Measurements from ENCODE around the gene SEPTIN8.

Gene SEPTIN8

GRCh38 chr5:132826424-132827082 is 49.5 kb upstream of the SEPTIN8 start:
- peaks cover 0 to 38% of the 10 kb centered on the region in 2 experiments; a peak in 1 of 3 replicates for H3K36me3 ChIP-seq (ENCODE audit: control insufficient read depth in 2 of 2, insufficient read depth in 1 of 2, low read length in 2 of 2)
- CTCF ChIA-PET: interaction anchor here (0.6 to 4.8 kb wide), 2 partner anchors 34 to 56 kb away, joined by 3 to 20 read pairs; no protein-coding TSS in a partner anchor

GRCh38 chr5:132825834-132826391 is 48.9 kb upstream of the SEPTIN8 start:
- ChIA-PET CTCF (interaction anchor here (0.6 kb wide), 1 partner anchor 33 kb away, joined by 3 read pairs; no protein-coding TSS in a partner anchor), POLR2A (no interaction called here)
- H3K36me3 ChIP-seq (ENCODE audit: control insufficient read depth in 2 of 2, insufficient read depth in 1 of 2, low read length in 2 of 2): peaks cover 0 to 38% of the 10 kb centered on the region in 2 experiments; a peak in 1 of 3 replicates
- H3K4me1 ChIP-seq (ENCODE audit: control insufficient read depth, insufficient read depth, low read length): no peaks in the 10 kb centered on the region
- H3K4me3 ChIP-seq (ENCODE audit: low read depth, low read length): no peak overlapping the region
- no peaks in the 10 kb centered on the region for H3K9me3 ChIP-seq (ENCODE audit: control insufficient read depth, insufficient read depth, low read depth, low read length)
- no peak overlapping the region for H3K27ac ChIP-seq (ENCODE audit: extremely low read depth, low read depth, low read length)
- TF ChIP-seq ZNF26 (tag by site-specific recombination; IDR thresholded peaks at IDR 0.05) (no peak), HOXC10 (CRISPR knock-in tag; IDR thresholded peaks at IDR 0.05) (no peak), HIC1 (tag by site-specific recombination; IDR thresholded peaks at IDR 0.05) (no peak), ZNF133 (tag by site-specific recombination; IDR thresholded peaks at IDR 0.05) (no peak), ZSCAN4 (tag by site-specific recombination; IDR thresholded peaks at IDR 0.05) (no peak)

More at GRCh38 chr5:132826424-132827082, 49.5 kb upstream of the SEPTIN8 start:
- Histone ChIP-seq H3K9me3 (ENCODE audit: control insufficient read depth, insufficient read depth, low read depth, low read length) (no peaks in the 10 kb centered on the region), H3K27ac (ENCODE audit: extremely low read depth, low read depth, low read length) (no peak overlapping the region), H3K4me1 (ENCODE audit: control insufficient read depth, insufficient read depth, low read length) (no peaks in the 10 kb centered on the region), H3K4me3 (ENCODE audit: low read depth, low read length) (no peak overlapping the region)
- POLR2A ChIA-PET: no interaction called here
- TF ChIP-seq ZNF664 (tag by site-specific recombination; IDR thresholded peaks at IDR 0.05) (no peak), OSR2 (tag by site-specific recombination; IDR thresholded peaks at IDR 0.05) (no peak), ZNF660 (tag by site-specific recombination; IDR thresholded peaks at IDR 0.05) (no peak), ZNF311 (tag by site-specific recombination; IDR thresholded peaks at IDR 0.05; ENCODE audit: borderline replicate concordance) (no peak), ZNF362 (tag by site-specific recombination; IDR thresholded peaks at IDR 0.05) (no peak), ZNF416 (tag by site-specific recombination; IDR thresholded peaks at IDR 0.05) (no peak), PRDM10 (tag by site-specific recombination; IDR thresholded peaks at IDR 0.05) (peak; percentile 39; the same call in 1 of the 2 replicates), ZBTB10 (tag by site-specific recombination; IDR thresholded peaks at IDR 0.05) (no peak)
